Transverse colon (tissue), 4 donors: ENCODE measurements around the gene SMCO2.

Experiments
- EP300 ChIP-seq: sonication (generic); formaldehyde crosslinking; IDR thresholded peaks from one replicate; pipeline ENCODE4 v1.6.1; 2017; ENCODE audit warnings: antibody characterized with exemption, low read depth
- POLR2A ChIP-seq: fragments of 450-650 bp; IDR thresholded peaks from one replicate; pipeline ENCODE4 v1.6.1; 2016; ENCODE audit warnings: antibody characterized with exemption, mild to moderate bottlenecking, moderate library complexity
- POLR2AphosphoS5 ChIP-seq, 3 donors: sonication (generic); formaldehyde crosslinking; IDR thresholded peaks; one replicate each; pipeline ENCODE4 v1.6.1; 2016; ENCODE audit warnings: antibody characterized with exemption in 3 of 3
- TF ChIP-seq, protein P1 (sequence below), 5 experiments: fragments of 200-600 bp in 3 of 5; fragments of 450-650 bp in 2 of 5; sonication (generic) in 3 of 5; IDR thresholded peaks; 1 replicate in 2 of 5; 2 replicates in 3 of 5; pipeline ENCODE4 v1.5.1; 2016 to 2017; ENCODE audit warnings: antibody characterized with exemption in 5 of 5, inconsistent platforms in 3 of 5, mild to moderate bottlenecking in 2 of 5, moderate library complexity in 1 of 5

DNA sequence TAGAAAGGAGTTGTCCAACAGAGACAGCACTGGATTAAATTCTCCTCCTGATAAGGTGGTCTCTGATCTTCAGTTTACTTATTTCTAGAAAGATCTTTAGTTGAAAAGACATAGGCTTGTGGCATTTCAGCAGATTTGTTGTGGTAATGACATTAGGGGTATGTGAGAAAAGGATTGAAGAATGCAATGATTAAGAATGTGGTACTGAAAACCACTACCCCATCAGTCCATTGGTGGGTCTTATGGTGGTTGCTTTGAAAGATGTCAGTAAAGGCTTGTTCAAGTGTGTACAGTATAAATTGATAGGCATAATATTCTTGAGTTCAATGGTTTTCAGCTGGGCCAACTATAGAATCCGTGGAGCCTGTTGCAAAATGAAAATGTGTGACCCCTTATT, 88.2 kb downstream of the SMCO2 start:
- TF ChIP-seq, protein P1, sequence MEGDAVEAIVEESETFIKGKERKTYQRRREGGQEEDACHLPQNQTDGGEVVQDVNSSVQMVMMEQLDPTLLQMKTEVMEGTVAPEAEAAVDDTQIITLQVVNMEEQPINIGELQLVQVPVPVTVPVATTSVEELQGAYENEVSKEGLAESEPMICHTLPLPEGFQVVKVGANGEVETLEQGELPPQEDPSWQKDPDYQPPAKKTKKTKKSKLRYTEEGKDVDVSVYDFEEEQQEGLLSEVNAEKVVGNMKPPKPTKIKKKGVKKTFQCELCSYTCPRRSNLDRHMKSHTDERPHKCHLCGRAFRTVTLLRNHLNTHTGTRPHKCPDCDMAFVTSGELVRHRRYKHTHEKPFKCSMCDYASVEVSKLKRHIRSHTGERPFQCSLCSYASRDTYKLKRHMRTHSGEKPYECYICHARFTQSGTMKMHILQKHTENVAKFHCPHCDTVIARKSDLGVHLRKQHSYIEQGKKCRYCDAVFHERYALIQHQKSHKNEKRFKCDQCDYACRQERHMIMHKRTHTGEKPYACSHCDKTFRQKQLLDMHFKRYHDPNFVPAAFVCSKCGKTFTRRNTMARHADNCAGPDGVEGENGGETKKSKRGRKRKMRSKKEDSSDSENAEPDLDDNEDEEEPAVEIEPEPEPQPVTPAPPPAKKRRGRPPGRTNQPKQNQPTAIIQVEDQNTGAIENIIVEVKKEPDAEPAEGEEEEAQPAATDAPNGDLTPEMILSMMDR (IDR thresholded peaks at IDR 0.05) = no peak
- TF ChIP-seq POLR2A = no peak
- no peak for TF ChIP-seq EP300
- no peak for TF ChIP-seq POLR2AphosphoS5 (IDR thresholded peaks at IDR 0.05)
